Stimulated activated naive CD8-positive, alpha-beta T cell treated with anti-CD3 and anti-CD28 coated beads, Interleukin-15, Interleukin-2, amounts not matched to agents 100 ng/mL and 50 ng/mL, for 24 hours (primary cell): ENCODE data around the gene DNAAF1.
"Not testable (repeated sequence)": the region's sequence is repeated elsewhere in the genome, so short reads cannot be mapped to it uniquely, and the experiment has no call there.

Source experiments
- H3K27ac Mint-ChIP-seq: one replicate; pipeline ENCODE4 v1.8.0; 2021; ENCODE audit warnings: mild to moderate bottlenecking, mixed read lengths
- H3K27me3 Mint-ChIP-seq: one replicate; pipeline ENCODE4 v1.8.0; 2021; ENCODE audit warnings: mixed read lengths
- H3K36me3 Mint-ChIP-seq: one replicate; pipeline ENCODE4 v1.8.0; 2021; ENCODE audit warnings: low read depth, mixed read lengths
- H3K4me1 Mint-ChIP-seq: one replicate; pipeline ENCODE4 v1.8.0; 2021; ENCODE audit warnings: low read depth, mixed read lengths
- H3K4me3 Mint-ChIP-seq: one replicate; pipeline ENCODE4 v1.8.0; 2021; ENCODE audit warnings: mild to moderate bottlenecking, mixed read lengths
- H3K9me3 Mint-ChIP-seq: one replicate; pipeline ENCODE4 v1.8.0; 2021; ENCODE audit warnings: mixed read lengths

DNAAF1 gene

DNA sequence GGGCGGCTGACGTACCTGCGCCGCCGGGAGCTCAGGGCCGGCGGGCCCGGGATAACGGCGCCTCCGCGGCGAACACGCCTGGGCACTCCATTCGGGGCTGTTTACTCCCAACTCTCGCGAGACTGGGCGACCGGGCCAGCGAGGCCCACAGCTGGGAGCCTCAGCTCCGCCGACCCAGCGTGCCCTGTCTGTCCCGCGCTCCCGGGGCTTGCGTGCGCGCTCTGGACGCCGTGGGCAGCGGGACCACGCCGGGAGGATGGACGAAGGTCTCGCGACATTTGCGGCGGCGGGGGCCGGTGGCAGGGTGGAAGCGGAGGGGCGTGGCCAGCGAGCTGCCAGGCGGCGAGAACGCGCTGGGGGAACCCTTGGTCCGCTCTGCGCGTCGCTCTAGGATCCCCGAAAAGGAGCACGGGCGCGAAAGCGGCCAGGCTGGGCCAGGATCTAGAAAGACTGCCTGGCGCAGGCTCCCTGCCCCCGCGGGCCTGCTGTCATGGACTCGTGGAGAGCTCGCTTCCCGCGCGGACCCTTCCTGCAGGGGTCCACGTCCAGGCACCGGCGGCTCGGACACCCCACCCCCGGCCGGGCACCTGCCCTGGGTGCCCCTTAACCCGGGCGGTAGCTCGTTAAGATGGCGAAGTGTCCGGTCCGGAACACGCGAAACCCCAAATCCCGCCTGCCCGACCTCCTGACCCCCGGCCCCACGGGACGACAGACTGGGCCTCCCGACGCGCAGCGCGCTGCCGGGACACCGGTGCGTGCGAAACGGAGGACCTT lies 28.2 kb upstream of the DNAAF1 start, which contains the start of gene MBTPS1:
Gene MBTPS1, minus strand, starts transcription at position 223 of the 774 bp plus-strand sequence. CDS start 15,159 bp downstream, outside the sequence.
- peaks cover 3% of the 10 kb centered on the region for H3K36me3 Mint-ChIP-seq
- no peaks in the 10 kb centered on the region for H3K27me3 Mint-ChIP-seq
- H3K27ac Mint-ChIP-seq: peak within 1 kb of the TSS; percentile 94
- peak within 1 kb of the TSS; percentile 96 for H3K4me3 Mint-ChIP-seq
- no peaks in the 10 kb centered on the region for H3K9me3 Mint-ChIP-seq
- peaks cover 43% of the 10 kb centered on the region for H3K4me1 Mint-ChIP-seq

DNA sequence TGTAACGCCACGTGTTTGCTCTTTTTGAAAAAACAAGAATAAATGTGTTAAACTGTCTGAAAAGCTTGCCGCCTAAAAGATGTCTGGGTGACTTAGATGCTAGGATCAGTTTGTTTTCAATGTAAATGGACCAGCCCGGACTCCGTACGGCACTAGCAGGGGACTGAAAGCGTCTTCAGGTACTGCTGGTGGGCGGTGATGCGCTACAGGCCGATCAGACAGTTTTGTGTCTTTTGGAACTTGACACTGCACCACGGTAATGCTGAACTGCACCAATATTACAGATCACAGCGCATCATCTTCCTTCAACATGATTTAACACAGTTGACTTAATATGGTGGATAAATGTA lies 27.6 kb upstream of the DNAAF1 start:
- Mint-ChIP-seq H3K4me3 (peak overlapping the region; percentile 96), H3K9me3 (no peaks in the 10 kb centered on the region), H3K27me3 (no peaks in the 10 kb centered on the region), H3K4me1 (peaks cover 37% of the 10 kb centered on the region), H3K36me3 (peaks cover 3% of the 10 kb centered on the region), H3K27ac (peak overlapping the region; percentile 94)

DNA sequence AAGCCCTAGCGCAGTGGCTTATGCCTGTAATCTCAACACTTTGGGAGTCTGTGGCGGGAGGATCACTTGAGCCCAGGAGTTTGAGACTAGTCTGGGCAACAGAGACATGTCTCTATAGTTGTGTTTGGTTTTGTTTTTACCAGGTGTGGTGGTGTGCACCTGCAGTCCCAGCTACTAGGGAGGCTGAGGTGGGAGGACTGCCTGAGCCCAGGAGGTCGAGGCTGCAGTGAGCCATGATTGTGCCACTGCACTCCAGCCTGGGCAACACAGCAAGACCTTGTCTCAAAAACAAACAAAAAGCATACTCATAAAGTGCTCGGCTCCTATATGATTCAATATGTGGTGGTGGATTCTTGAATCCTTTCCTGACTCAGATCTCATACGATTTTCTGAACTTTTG lies 26.8 kb upstream of the DNAAF1 start:
- not testable (repeated sequence) for H3K36me3 Mint-ChIP-seq, H3K27me3 Mint-ChIP-seq, H3K9me3 Mint-ChIP-seq
- Mint-ChIP-seq H3K4me1 (peaks cover 33% of the 10 kb centered on the region), H3K27ac (peak overlapping the region; percentile 21), H3K4me3 (peak overlapping the region; percentile 96)

DNA sequence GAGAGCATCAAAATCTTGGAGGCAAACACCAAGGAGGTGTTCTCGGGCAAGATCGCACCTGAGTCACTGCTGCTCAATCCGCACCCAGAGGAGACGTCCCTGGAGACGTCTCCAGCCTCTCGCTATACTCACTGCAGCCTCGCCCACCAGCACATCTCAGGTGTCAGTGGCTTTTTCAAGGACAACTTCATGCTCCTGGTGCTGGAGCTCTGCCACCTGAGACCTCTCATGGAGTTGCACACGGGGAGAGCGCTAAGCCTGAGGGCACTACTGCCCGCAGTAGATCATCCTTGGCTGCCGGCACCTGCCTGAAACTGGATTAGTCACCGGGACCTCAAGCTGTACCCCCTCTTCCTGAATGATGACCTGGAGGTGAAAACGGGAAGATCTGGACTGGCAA lies 25.7 kb upstream of the DNAAF1 start:
- H3K27ac Mint-ChIP-seq: no peak overlapping the region
- no peaks in the 10 kb centered on the region for H3K27me3 Mint-ChIP-seq
- H3K4me3 Mint-ChIP-seq: no peak overlapping the region
- no peaks in the 10 kb centered on the region for H3K9me3 Mint-ChIP-seq
- peaks cover 30% of the 10 kb centered on the region for H3K4me1 Mint-ChIP-seq
- peaks cover 16% of the 10 kb centered on the region for H3K36me3 Mint-ChIP-seq

DNA sequence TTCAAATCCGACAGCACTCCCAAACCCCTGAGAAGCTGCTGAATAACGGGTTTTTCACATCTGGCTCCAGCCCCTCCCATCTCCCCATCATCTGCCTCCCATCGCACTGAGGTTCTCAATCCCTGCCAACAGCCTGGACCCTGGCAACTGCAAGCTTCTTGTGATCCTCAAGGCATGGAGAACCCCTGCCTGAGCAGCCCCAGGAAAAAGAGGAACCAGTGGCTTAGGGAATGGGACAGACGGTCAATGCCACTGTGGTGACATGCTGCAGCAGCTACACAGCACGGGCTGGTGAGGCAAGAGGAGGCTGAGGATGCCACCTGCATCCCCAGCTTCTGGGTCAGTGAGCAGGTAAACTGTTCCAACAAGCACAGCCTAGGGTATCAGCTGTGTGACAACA lies 25.1 kb upstream of the DNAAF1 start:
- H3K36me3 Mint-ChIP-seq: peaks cover 18% of the 10 kb centered on the region
- H3K4me3 Mint-ChIP-seq: no peak overlapping the region
- no peaks in the 10 kb centered on the region for H3K9me3 Mint-ChIP-seq
- no peaks in the 10 kb centered on the region for H3K27me3 Mint-ChIP-seq
- no peak overlapping the region for H3K27ac Mint-ChIP-seq
- H3K4me1 Mint-ChIP-seq: peaks cover 24% of the 10 kb centered on the region

DNA sequence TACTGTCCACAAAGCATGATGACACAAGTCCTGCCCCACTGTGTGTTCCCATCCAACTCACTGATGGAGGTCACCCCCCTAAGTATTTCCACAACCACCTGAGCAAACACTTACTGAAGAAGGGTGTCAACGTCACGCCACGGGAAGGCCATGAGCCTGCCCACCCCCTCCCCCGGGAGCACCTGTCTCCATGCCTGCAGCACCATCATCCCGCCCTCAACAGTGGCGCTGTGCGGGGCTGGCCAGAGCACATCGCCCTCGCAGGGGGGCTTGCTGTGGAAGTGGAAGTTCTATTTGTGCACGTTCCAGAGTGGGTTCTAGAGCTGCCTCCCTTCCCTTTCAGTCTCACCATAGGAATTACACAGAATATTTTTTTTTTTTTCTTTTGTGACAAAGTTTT lies 24.1 kb upstream of the DNAAF1 start:
- H3K4me1 Mint-ChIP-seq: peaks cover 17% of the 10 kb centered on the region
- H3K9me3 Mint-ChIP-seq: no peaks in the 10 kb centered on the region
- no peaks in the 10 kb centered on the region for H3K27me3 Mint-ChIP-seq
- H3K36me3 Mint-ChIP-seq: peaks cover 19% of the 10 kb centered on the region
- H3K27ac Mint-ChIP-seq: no peak overlapping the region
- no peak overlapping the region for H3K4me3 Mint-ChIP-seq

DNA sequence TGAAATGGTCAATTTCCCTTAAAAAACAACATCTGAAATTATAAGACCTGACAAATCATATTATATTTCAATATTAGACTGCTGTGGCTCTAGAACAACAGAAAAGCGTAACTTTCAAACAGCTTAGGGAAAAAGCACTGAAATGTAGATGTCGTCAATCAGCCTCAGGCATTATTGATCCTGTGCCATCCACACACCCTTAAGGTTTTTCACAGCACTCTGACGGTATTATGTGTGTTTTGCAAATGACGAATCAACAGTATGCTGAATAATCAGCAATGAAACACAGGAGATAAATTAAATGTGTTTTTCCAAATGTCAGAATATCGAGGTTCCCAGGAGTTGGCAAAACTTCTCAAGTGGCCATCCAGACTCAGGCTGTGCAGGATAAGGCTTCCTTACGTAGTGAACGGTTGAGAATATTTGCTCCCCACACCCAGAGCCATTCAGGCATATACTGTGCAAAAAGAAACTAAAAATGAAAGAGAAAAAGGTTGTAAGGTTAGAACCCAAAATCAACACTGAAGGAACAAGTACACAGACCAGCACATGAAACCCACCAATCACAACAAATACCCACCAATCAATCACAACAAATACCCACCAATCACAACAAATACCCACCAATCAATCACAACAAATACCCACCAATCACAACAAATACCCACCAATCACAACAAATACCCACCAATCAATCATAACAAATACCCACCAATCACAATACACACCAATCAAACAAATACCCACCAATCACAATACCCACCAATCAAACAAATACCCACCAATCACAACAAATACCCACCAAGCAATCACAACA lies 20.6 kb upstream of the DNAAF1 start:
- Mint-ChIP-seq H3K4me3 (no peak overlapping the region), H3K4me1 (peaks cover 3% of the 10 kb centered on the region), H3K27ac (no peak overlapping the region), H3K9me3 (no peaks in the 10 kb centered on the region), H3K36me3 (peaks cover 28% of the 10 kb centered on the region), H3K27me3 (no peaks in the 10 kb centered on the region)

DNA sequence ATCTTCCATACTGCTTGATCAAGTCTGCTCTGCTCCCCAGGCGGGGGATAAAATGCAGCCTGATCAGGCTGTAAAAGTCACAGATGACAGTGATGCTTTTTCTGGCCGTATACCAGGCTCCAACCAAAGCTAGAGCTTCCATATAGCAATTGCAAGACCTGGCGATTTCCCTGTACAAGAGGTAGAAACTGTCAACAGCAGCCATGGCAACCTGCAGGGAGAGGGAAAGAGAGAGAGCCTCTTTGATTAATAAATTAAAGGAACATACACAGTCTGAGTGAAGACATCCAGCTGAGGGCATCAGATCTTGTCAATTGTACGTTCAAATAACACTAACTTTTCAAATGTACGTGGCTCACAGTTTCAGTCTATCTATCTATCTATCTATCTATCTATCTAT lies 14.0 kb upstream of the DNAAF1 start:
- Mint-ChIP-seq H3K36me3 (peaks cover 32% of the 10 kb centered on the region), H3K27ac (no peak overlapping the region), H3K4me1 (peaks cover 20% of the 10 kb centered on the region)

DNA sequence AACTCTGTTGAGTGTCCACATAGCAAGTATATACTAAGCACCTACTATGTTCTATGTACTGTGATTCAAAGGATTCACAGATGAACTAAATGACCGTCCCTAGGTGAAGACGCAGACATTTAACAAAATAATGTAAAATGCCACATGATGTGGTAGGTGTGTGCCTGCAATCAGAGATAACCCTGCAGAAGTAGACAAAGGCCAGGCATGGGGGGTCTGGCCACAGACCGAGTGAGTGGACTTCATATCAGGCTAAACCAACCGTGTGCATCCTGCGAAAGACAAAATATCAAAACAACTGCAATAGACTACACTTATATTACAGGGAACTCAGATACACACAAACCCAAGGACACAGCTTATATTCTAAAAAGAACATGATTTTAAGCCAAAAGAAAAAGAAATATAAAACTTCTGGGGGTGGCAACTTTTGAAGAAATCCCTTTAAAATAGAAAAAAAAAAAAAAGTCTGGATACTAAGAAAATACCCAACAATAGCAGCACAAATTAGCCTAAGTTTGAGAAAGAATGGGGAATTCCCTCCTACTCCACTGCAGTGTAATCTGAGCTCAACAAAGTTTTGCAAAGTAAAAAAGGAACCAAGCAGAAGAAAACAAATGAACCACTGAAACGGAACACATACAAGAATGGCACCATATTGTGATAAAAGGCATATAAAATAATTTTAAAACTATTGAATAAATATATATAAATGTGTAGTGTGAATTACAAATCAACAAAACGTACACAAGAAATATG lies 12.4 kb upstream of the DNAAF1 start:
- peaks cover 32% of the 10 kb centered on the region for H3K36me3 Mint-ChIP-seq
- H3K4me3 Mint-ChIP-seq: no peak overlapping the region
- H3K4me1 Mint-ChIP-seq: peaks cover 36% of the 10 kb centered on the region
- H3K27me3 Mint-ChIP-seq: no peaks in the 10 kb centered on the region
- no peaks in the 10 kb centered on the region for H3K9me3 Mint-ChIP-seq
- H3K27ac Mint-ChIP-seq: no peak overlapping the region

More for the DNA sequence above, 14.0 kb upstream of the DNAAF1 start:
- no peaks in the 10 kb centered on the region for H3K9me3 Mint-ChIP-seq
- no peaks in the 10 kb centered on the region for H3K27me3 Mint-ChIP-seq
- no peak overlapping the region for H3K4me3 Mint-ChIP-seq

DNA sequence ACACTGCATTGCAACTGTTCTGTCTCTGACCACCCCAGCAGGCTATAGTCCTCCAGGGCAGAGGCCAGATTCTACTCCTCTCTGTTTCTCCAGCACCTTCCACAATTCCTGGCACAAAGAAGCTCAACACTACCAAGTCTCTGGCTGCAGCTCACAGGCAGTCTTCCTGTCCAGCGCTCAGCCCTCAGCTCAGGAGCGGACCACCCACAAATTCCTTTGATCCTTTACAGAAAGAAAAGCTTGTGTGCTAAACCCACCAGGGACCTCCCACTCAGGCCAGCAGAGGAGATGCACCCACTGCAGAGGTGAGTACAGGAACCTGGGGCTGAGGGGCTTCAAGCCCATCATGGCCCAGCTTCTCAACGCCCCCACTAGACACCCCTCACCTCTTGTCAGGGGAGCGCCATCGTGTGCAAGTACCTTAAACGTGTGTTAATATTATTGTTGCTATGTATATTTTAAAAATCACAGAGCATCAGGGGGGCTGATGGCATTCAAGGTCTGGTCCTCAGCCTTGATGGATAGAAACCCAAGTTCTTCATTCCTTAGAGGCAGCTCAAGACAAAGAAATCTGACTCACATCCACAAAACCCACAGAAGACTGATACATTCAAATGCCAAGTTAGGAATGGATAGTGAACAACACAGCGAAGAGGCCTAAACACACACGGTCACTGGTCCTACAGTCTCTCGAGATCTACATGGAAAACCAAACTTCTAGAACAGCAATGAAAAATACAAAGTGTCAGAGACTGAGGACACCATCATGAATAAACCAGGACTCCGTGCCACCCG lies 8.6 kb upstream of the DNAAF1 start:
- H3K9me3 Mint-ChIP-seq: no peaks in the 10 kb centered on the region
- peak overlapping the region; percentile 82 for H3K27ac Mint-ChIP-seq
- peak overlapping the region; percentile 46 for H3K4me3 Mint-ChIP-seq
- no peaks in the 10 kb centered on the region for H3K27me3 Mint-ChIP-seq
- peaks cover 63% of the 10 kb centered on the region for H3K4me1 Mint-ChIP-seq
- peaks cover 18% of the 10 kb centered on the region for H3K36me3 Mint-ChIP-seq

DNA sequence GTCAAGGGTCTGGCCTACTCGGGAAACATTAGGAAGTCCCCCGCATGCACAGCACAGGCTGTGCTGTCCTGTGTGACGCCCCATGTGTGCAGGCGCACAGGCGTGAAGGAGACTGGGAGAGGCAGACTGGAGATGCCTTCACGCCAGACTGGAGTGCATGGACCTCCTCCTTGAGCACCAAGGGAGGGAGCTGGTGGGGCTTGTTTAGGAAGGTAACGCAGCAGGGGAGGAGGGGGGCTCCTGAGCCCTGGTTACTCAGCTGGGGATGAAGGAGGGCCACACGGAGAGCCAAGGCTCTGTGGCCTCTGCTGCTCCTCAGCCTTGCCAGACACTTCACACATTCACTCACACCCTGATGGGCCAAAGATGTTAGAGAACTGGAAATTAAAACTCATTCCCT lies 7.8 kb upstream of the DNAAF1 start:
- peak overlapping the region; percentile 82 for H3K27ac Mint-ChIP-seq
- peaks cover 18% of the 10 kb centered on the region for H3K36me3 Mint-ChIP-seq
- peaks cover 65% of the 10 kb centered on the region for H3K4me1 Mint-ChIP-seq
- H3K4me3 Mint-ChIP-seq: peak overlapping the region; percentile 46
- H3K9me3 Mint-ChIP-seq: no peaks in the 10 kb centered on the region
- no peaks in the 10 kb centered on the region for H3K27me3 Mint-ChIP-seq

DNA sequence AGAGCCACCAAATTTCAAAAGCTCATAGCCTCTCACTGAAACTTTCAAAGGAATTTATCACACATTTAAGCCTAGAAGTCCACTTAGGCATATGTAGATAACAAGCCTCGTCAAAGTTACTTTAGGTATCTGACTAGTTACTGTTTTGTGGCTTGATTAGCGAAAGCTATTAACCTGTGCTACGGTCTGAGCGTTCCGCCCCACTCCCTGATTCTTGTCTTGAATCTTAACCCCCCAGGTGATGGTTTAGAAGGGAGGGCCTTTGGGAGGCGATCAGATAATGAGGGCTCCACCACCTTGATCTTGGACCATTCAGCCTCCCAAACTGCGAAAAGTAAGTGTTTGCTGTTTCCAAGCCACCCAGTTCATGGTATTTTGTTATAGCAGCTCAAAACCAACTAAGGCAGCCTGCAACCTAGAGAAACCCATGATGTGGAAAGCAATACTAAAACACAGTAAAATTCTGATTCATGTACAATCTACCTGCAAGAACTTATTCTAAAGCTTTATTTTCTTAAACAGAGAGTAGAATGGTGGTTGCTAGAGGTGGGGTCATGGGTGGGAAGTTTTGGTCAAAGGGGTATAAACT lies 7.2 kb upstream of the DNAAF1 start:
- no peaks in the 10 kb centered on the region for H3K9me3 Mint-ChIP-seq
- H3K4me1 Mint-ChIP-seq: peaks cover 63% of the 10 kb centered on the region
- H3K27me3 Mint-ChIP-seq: no peaks in the 10 kb centered on the region
- H3K27ac Mint-ChIP-seq: peak overlapping the region; percentile 82
- H3K4me3 Mint-ChIP-seq: peak overlapping the region; percentile 27
- H3K36me3 Mint-ChIP-seq: peaks cover 15% of the 10 kb centered on the region

DNA sequence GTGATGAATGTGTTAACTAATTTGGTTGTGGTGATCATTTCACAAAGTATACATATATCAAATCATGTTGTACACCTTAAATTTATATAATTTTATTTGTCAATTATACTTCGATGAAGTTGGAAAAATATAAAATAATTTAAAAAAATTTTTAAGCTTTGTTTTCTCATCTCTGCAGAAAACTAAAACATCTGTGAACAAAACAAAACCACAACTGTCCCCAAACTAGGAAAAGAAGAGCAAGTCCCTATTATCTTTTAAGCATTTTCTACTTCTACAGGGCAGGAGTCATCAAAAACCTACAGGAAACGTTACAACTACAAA lies 6.6 kb upstream of the DNAAF1 start:
- Mint-ChIP-seq H3K27ac (peak overlapping the region; percentile 96), H3K4me1 (peaks cover 64% of the 10 kb centered on the region), H3K36me3 (peaks cover 15% of the 10 kb centered on the region), H3K9me3 (no peaks in the 10 kb centered on the region), H3K4me3 (peak overlapping the region; percentile 75), H3K27me3 (no peaks in the 10 kb centered on the region)
